Amygdala (tissue), 56 donors: ENCODE measurements around the gene WASF3.

Source experiments
- DNase-seq, 56 donors: peaks; one replicate each; lab custom pipeline; 2025; lab: John Stamatoyannopoulos, UW

Gene WASF3

GRCh38 chr13:26541678-26542568 is 15.6 kb upstream of the WASF3 start:
- peak in 4 of 56 donors; percentile 3 to 8 (median 5) for DNase-seq

GRCh38 chr13:26544707-26545106 is 12.8 kb upstream of the WASF3 start:
- no peak for DNase-seq

- no peak for DNase-seq
Measured at GRCh38 chr13:26548205-26548765, 9.2 kb upstream of the WASF3 start.

GRCh38 chr13:26549713-26550112 is 7.8 kb upstream of the WASF3 start:
- DNase-seq: no peak

GRCh38 chr13:26551255-26551860 is 6.1 kb upstream of the WASF3 start:
- DNase-seq: no peak

- no peak for DNase-seq
Measured at GRCh38 chr13:26555413-26555812, 2.1 kb upstream of the WASF3 start.

GRCh38 chr13:26557051-26557392 is 461 bp upstream of the WASF3 start:
- DNase-seq: no peak

GRCh38 chr13:26558074-26558805 is 757 bp downstream of the WASF3 start:
- peak in 17 of 56 donors; percentile 7 to 58 (median 35) for DNase-seq

- DNase-seq: no peak
Measured at GRCh38 chr13:26558987-26559386, 1.5 kb downstream of the WASF3 start.

GRCh38 chr13:26560456-26560855 is 3.0 kb downstream of the WASF3 start:
- DNase-seq: no peak

- no peak for DNase-seq
Measured at GRCh38 chr13:26561067-26561466, 3.6 kb downstream of the WASF3 start.

GRCh38 chr13:26561651-26562511 is 4.4 kb downstream of the WASF3 start:
- no peak for DNase-seq

- no peak for DNase-seq
Measured at GRCh38 chr13:26562512-26562890, 5.0 kb downstream of the WASF3 start.

- DNase-seq: no peak
Measured at GRCh38 chr13:26563713-26564112, 6.2 kb downstream of the WASF3 start.

GRCh38 chr13:26568132-26568815 is 10.8 kb downstream of the WASF3 start:
- no peak for DNase-seq

GRCh38 chr13:26571518-26571917 is 14.0 kb downstream of the WASF3 start:
- no peak for DNase-seq

GRCh38 chr13:26575244-26575643 is 17.8 kb downstream of the WASF3 start:
- no peak for DNase-seq

- DNase-seq: no peak
Measured at GRCh38 chr13:26579580-26579979, 22.1 kb downstream of the WASF3 start.

GRCh38 chr13:26583662-26584061 is 26.2 kb downstream of the WASF3 start:
- DNase-seq: no peak

- DNase-seq: no peak
Measured at GRCh38 chr13:26584713-26585112, 27.2 kb downstream of the WASF3 start.
